NCI-H2029 (cell line): ENCODE measurements around the gene PTCRA.
"Not testable (repeated sequence)": the region's sequence is repeated elsewhere in the genome, so short reads cannot be mapped to it uniquely, and the experiment has no call there.

Experiments used
- DNase-seq: peaks from one replicate; lab custom pipeline; 2025; lab: John Stamatoyannopoulos, UW

The PTCRA gene

DNA sequence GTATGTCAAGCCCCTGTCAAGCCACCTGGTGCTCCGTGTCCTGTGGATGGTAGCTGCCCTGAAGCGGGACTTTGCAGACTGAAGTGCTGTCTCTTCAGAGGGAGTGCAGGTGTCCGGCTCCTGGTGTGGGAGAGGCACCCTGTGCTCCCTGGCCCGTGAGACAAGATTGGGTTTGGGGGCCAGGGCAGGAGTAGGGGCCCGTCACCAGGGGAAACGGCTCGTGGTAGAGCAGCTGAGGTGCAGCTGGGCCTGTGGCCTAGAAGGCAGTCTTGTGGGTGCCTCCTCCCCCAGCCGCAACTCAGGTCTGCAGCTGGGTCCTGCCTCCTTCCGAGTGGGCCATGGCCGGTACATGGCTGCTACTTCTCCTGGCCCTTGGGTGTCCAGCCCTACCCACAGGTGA lies at the start of gene PTCRA:
Gene PTCRA (plus strand): TSS at position 322 of the 400 bp plus-strand sequence. CDS start 17 bp downstream, at position 339.
- DNase-seq: no peak

DNA sequence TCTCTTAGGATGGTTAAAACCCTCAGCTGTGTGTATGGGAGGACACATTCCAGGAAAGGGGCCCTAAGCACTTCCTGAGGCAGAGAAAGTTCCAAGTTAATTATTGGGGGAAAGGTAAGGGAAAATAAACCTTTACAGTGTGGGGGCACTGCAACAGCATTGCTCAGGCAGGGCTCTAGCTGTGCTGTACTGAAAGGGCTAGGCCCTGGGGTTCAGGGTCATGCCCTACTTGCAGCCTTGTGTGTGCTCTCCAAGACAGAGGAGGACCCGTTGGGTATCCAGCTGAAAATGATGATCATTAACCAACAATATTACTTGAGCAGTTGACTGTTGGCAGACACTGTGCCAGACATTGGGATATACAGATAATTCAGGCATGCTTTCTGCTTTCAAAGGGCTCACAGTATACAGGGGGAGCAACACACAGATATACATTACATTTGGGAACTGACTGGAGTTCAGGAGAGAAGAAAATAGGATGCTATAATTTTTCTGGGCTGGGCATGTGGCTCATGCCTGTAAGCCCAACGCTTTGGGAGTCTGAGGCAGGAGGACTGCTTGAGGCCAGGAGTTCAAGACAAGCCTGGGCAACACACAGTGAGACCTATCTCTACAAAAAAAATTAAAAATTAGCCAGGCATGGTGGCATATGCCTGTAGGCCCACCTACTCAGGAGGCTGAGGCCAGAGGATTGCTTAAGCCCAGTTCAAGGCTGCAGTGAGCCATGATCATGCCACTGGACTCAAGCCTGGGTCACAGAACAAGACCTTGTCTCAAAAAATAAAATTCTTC lies 45.5 kb upstream of the PTCRA start:
- no peak for DNase-seq

GRCh38 chr6:42871711-42872110 lies 44.1 kb upstream of the PTCRA start:
- no peak for DNase-seq

DNA sequence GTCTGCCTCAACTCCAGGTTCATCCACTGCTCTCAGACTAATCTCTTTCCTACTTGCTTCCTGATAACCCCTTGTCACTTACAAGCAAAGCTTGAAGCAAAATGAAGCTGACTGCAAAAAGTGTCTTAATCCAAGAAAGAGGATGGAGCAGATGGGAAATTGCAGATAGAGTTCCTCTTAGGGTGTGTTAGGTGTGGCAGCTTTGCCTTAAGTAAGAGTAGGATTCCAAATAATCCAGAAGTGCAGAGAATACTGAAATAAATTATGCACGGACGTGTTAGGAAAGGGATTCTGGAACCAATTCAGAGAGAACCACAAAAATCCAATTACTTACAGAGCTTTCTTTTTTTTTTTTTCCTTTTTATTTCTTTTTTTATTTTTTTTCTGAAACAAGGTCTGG lies 42.5 kb upstream of the PTCRA start:
- no peak for DNase-seq

DNA sequence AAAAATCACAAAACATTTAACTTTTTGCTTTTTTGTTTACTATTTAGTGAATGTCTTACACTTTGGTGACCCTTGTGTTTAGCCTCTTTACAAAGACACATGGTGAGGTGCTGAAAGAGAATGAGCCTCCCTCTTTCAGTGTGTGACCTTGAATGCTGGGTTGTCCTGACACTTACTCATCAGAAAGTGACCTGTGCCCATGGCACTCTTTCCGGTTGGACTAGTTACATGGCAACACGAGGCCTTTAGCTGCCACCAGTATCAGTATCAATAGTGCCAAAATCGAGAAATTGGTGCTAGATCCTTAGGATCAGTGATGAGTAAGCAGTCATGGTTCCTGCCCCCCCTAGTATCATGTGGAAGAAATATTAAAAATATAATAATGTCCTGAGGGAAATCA lies 38.2 kb upstream of the PTCRA start:
- no peak for DNase-seq

GRCh38 chr6:42879372-42880239 lies 36.2 kb upstream of the PTCRA start, which contains the start of gene RPL7L1:
RPL7L1 (plus strand) TSS chr6:42879616; CDS start chr6:42879911, 295 bp downstream.
- peak; percentile 84 for DNase-seq

- not testable (repeated sequence) for DNase-seq
These were observed 35.5 kb upstream of the PTCRA start for GRCh38 chr6:42880240-42880817.

GRCh38 chr6:42880871-42881270 lies 35.0 kb upstream of the PTCRA start:
- not testable (repeated sequence) for DNase-seq

DNA sequence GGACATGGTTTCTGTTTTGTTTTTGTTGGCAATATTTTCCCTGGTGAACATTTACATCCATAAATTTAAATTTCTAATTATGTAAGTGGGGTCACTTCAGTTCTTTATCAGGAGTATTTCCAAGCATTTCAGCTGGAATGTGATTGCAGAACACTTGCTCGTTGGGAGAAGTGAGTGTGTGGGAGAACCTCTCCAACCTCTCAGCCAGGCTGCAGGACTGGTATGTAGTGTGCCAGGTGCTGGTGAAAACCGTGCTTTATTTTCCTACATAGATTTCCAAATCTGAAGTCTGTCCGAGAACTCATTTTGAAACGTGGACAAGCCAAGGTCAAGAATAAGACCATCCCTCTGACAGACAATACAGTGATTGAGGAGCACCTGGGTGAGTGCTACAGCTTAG lies 30.2 kb upstream of the PTCRA start:
- no peak for DNase-seq

DNA sequence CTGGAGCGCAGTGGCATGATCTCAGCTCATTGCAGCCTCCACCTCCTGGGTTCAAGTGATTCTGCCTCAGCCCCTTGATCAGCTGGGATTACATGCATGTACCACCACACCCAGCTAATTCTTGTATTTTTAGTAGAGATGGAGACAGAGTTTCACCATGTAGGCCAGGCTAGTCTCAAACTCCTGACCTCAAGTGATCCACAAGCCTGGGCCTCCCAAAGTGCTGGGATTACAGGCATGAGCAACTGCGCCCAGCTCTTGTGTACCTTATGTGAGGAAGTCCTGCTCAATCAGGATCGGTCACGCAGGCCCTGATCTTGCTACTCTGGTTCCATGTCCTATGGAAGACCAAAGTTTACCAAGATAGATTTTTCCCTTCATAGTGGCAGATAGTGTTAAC lies 27.7 kb upstream of the PTCRA start:
- not testable (repeated sequence) for DNase-seq

DNA sequence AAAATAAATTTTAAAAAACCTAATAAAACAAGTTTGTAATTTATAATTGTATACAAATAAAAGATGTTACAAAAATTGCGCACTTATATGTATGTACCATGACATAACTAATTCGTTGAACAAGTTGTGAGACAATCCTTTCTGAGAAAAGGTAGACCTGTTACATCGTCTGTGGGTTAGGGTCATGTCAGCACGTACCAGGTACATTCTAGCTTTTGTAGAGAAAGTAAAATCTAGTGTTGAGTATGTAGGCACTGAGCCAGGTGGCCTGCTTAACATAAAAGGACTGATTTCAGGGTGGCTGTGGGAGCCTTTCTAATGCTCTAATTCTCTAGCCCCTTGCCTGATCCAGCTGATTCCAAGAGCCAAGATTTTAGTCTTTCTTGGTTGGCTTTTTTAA lies 26.0 kb upstream of the PTCRA start:
- DNase-seq: peak; percentile 19

DNA sequence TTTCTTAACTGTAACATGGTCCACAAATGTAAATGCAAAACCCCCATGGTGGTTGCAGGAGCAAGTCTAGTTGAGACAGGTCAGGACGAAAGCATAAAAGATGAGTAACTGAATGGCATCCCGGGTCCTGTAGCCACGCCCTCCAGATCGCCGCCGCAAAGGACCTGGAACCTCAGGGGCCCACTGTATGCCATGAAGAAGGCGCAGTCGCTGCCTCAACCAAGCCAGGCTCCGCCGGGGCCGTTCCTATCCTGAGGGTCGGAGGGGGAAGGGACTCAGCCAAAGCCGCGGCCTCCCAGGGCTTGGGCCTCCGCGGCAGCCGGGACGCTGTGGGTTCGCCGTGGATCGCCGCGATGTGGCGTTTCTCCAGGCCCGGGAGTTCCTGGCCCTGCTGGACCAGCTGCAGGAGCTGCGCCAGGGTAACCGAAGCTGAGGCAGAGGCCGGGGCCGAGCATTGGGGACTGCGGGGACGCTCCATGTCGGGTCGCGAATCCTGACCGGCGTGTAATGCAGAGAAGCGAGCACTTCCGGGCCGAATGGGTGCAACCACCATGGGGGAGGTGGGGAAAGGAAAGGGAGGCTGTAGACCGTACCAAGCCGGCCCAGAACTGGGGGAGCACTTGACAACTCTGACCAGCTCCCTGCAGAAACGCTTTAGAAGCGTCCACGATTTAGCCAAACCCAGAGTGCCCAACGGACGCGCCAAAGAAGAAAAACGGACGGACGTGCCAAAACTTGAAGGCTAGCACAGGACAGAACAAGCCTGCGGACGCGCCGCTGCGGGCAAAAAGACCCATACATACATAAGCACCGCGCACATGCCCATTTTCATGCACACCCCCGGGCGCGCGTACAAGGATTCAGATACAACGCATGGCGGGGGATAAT lies 25.3 kb upstream of the PTCRA start:
- peak; percentile 91 for DNase-seq

- DNase-seq: no peak
These were observed 24.6 kb upstream of the PTCRA start for GRCh38 chr6:42891199-42891722.

- not testable (repeated sequence) for DNase-seq
These were observed 21.6 kb upstream of the PTCRA start for GRCh38 chr6:42894041-42894828.

- DNase-seq: no peak
These were observed 19.6 kb upstream of the PTCRA start for GRCh38 chr6:42896178-42896719.

DNA sequence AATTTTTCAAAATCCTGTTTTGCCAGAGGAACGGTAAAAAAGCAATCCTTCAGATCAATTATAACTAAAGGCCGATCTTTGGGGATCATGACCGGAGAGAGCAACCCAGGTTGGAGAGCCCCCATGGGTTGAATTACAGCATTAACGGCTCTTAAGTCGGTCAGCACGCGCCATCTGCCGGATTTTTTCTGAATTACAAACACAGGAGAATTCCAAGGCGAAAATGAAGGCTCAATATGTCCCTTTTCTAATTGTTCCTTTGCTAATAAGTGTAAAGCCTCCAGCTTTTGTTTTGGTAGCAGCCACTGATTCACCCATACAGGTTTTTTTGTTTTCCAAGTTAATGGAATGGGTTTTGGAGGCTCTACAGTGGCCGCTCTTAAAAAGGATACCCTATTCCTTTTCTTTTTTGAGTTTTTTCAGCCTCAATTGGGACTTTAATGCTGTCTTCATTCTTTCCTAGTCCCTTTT lies 16.9 kb upstream of the PTCRA start:
- DNase-seq: peak; percentile 48

GRCh38 chr6:42899871-42900270 lies 16.0 kb upstream of the PTCRA start:
- DNase-seq: no peak

- peak; percentile 80 for DNase-seq
These were observed 14.3 kb upstream of the PTCRA start for GRCh38 chr6:42901538-42901957.

GRCh38 chr6:42902429-42903263 lies 13.2 kb upstream of the PTCRA start:
- DNase-seq: not testable (repeated sequence)
